ENCODE measurements around the gene DAGLA. TPM values are rescaled to one million over a fixed set of nuclear protein-coding genes. Genes with fewer than 3 reads are reported as not detected.

DAGLA gene
- total RNA-seq, 1 donor from 2014 or later, result 10.1 TPM

- DNase-seq (ENCODE audit: extremely low read depth, low read depth, low spot score), result no peak
Observed at GRCh38 chr11:61727401-61727811, 47.2 kb downstream of the DAGLA start.

- no peak for DNase-seq (ENCODE audit: extremely low read depth, low read depth, low spot score)
Observed at GRCh38 chr11:61728066-61728939, 48.1 kb downstream of the DAGLA start.

GRCh38 chr11:61728940-61729219 lies 48.7 kb downstream of the DAGLA start:
- DNase-seq (ENCODE audit: extremely low read depth, low read depth, low spot score), result no peak

GRCh38 chr11:61730240-61730994 lies 50.2 kb downstream of the DAGLA start:
- no peak for DNase-seq (ENCODE audit: extremely low read depth, low read depth, low spot score)

- no peak for DNase-seq (ENCODE audit: extremely low read depth, low read depth, low spot score)
Observed at GRCh38 chr11:61731211-61731951, 51.2 kb downstream of the DAGLA start.

- DNase-seq (ENCODE audit: extremely low read depth, low read depth, low spot score), result no peak
Observed at GRCh38 chr11:61731952-61732675, 51.9 kb downstream of the DAGLA start.

GRCh38 chr11:61732705-61733104 lies 52.5 kb downstream of the DAGLA start:
- DNase-seq (ENCODE audit: extremely low read depth, low read depth, low spot score), result no peak

GRCh38 chr11:61733120-61733978 lies 53.2 kb downstream of the DAGLA start:
- DNase-seq (ENCODE audit: extremely low read depth, low read depth, low spot score), result peak; percentile 25

- DNase-seq (ENCODE audit: extremely low read depth, low read depth, low spot score), result no peak
Observed at GRCh38 chr11:61734767-61735166, 54.6 kb downstream of the DAGLA start.

- no peak for DNase-seq (ENCODE audit: extremely low read depth, low read depth, low spot score)
Observed at GRCh38 chr11:61735391-61735790, 55.2 kb downstream of the DAGLA start.

GRCh38 chr11:61736310-61736709 lies 56.1 kb downstream of the DAGLA start:
- DNase-seq (ENCODE audit: extremely low read depth, low read depth, low spot score), result no peak

GRCh38 chr11:61737131-61737530 lies 56.9 kb downstream of the DAGLA start:
- DNase-seq (ENCODE audit: extremely low read depth, low read depth, low spot score), result no peak

- DNase-seq (ENCODE audit: extremely low read depth, low read depth, low spot score), result no peak
Observed at GRCh38 chr11:61737636-61738386, 57.6 kb downstream of the DAGLA start.

- DNase-seq (ENCODE audit: extremely low read depth, low read depth, low spot score), result no peak
Observed at GRCh38 chr11:61738776-61739175, 58.6 kb downstream of the DAGLA start.

GRCh38 chr11:61739413-61739812 lies 59.2 kb downstream of the DAGLA start:
- DNase-seq (ENCODE audit: extremely low read depth, low read depth, low spot score), result no peak

GRCh38 chr11:61739966-61740365 lies 59.8 kb downstream of the DAGLA start:
- no peak for DNase-seq (ENCODE audit: extremely low read depth, low read depth, low spot score)

- DNase-seq (ENCODE audit: extremely low read depth, low read depth, low spot score), result no peak
Observed at GRCh38 chr11:61742391-61742790, 62.2 kb downstream of the DAGLA start.

- DNase-seq (ENCODE audit: extremely low read depth, low read depth, low spot score), result no peak
Observed at GRCh38 chr11:61743486-61744095, 63.4 kb downstream of the DAGLA start.

GRCh38 chr11:61744181-61744580 lies 64.0 kb downstream of the DAGLA start:
- no peak for DNase-seq (ENCODE audit: extremely low read depth, low read depth, low spot score)

All from glomerular endothelial cell (primary cell).